ENCODE data around the gene PPP1R9B. TPM values are rescaled to one million over a fixed set of nuclear protein-coding genes. Genes with fewer than 3 reads are reported as not detected.
A peak's percentile ranks its signal among the peaks of the same experiment; 100 is the strongest.

The PPP1R9B gene
- total RNA-seq, 1 donor from 2014 or later = 35.2 TPM

DNA sequence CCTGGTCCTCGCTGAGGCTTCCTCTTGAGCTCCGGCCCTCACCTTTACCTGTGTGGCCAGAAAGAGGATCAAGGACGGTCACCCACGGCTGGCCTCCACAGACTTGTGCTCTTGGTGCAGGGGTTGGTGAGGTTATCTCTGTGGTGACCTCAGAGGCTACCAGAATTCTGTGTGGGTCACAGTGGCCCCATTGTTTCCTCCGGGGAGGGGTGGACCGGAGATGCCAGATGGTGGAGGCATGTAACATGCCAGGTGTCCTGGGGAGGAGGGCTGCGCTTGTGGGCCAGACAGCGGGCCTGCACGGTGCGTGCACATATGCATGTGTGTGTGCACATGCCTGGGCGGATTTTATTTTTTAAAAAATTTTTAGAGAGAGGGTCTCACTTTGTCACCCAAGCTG, 21.7 kb upstream of the PPP1R9B start:
- no peak for DNase-seq (ENCODE audit: low read depth)
- H3K4me3 ChIP-seq (ENCODE audit: low read depth, low read length) = no peak overlapping the region
- H3K36me3 ChIP-seq (ENCODE audit: control insufficient read depth, insufficient read depth, low read length) = no peaks in the 10 kb centered on the region
- TF ChIP-seq, protein P1, sequence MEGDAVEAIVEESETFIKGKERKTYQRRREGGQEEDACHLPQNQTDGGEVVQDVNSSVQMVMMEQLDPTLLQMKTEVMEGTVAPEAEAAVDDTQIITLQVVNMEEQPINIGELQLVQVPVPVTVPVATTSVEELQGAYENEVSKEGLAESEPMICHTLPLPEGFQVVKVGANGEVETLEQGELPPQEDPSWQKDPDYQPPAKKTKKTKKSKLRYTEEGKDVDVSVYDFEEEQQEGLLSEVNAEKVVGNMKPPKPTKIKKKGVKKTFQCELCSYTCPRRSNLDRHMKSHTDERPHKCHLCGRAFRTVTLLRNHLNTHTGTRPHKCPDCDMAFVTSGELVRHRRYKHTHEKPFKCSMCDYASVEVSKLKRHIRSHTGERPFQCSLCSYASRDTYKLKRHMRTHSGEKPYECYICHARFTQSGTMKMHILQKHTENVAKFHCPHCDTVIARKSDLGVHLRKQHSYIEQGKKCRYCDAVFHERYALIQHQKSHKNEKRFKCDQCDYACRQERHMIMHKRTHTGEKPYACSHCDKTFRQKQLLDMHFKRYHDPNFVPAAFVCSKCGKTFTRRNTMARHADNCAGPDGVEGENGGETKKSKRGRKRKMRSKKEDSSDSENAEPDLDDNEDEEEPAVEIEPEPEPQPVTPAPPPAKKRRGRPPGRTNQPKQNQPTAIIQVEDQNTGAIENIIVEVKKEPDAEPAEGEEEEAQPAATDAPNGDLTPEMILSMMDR (IDR thresholded peaks at IDR 0.05; ENCODE audit: insufficient read depth, low read length, poor library complexity, severe bottlenecking) = no peak
- H3K27me3 ChIP-seq (ENCODE audit: control insufficient read depth, insufficient read depth, low read length) = peaks cover 4% of the 10 kb centered on the region

DNA sequence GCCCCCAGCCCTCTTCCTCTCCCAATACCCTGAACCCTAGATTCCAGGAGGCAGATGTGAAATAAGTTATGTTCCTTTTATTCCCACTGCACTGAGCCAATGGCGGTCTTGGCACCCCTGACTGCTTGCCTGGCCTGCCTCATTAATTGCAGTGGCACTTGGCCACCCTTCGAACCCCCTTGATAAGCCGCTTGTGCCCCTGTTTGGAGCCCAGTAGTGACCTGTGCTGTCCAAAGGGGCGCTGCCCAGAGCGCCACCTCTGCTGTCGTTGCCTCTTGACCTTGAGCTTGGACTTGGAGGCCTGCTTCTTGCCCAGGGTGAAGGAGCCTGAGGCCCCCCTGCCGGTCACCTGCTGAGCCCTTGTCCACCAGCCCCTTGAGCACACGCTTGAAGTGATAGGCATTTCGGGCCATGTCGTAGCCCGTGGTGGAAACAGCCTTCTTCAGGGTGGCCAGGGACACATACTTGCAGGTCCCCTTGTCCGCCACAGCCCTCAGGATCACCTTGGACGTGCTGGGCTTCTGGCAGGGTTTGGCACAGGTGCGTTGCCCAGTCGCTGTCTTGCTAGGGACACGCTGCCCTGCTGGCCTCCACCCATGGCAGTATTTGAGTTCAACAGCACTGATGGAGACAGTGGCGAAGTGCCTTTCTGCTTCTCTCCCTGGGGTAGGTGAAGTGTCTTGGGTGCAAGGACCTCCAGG, 21.0 kb upstream of the PPP1R9B start:
- no peak overlapping the region for H3K4me3 ChIP-seq (ENCODE audit: low read depth, low read length)
- DNase-seq (ENCODE audit: low read depth) = no peak
- TF ChIP-seq, protein P1 (IDR thresholded peaks at IDR 0.05; ENCODE audit: insufficient read depth, low read length, poor library complexity, severe bottlenecking) = no peak
- peaks cover 4% of the 10 kb centered on the region for H3K27me3 ChIP-seq (ENCODE audit: control insufficient read depth, insufficient read depth, low read length)
- no peaks in the 10 kb centered on the region for H3K36me3 ChIP-seq (ENCODE audit: control insufficient read depth, insufficient read depth, low read length)

DNA sequence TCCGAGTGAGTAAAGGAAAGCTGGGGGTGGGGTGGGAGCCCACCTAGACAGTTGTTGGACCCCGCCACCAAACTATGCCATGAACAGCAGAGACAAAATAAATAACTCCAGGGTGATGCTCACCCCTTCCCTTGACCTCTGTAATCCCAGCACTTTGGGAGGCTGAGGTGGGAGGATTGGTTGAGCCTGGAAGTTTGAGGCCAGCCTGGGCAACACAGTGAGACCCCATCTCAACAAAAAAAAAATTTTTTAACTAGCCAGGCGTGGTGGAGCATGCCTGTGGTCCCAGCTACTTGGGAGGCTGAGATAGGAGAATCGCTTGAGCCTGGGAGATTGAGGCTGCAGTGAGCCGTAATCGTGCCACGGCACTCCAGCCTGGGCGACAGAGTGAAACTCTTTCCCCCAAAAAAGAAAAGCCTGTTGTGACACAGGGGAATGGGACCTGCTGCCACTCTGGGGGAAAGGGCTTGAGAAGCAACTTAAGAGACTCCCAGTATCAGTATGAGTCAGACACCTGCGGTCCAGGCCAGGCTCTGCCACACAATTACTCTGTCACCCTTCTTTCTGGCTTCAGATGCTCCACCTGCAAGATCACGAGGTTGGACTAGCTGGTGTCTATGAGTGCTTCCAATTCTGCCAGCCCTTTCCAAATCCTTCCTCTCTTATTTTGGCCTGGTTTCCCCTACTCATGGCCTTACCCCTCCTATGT, 20.3 kb upstream of the PPP1R9B start:
- H3K27me3 ChIP-seq (ENCODE audit: control insufficient read depth, insufficient read depth, low read length) = peaks cover 4% of the 10 kb centered on the region
- no peak for DNase-seq (ENCODE audit: low read depth)
- TF ChIP-seq, protein P1 (IDR thresholded peaks at IDR 0.05; ENCODE audit: insufficient read depth, low read length, poor library complexity, severe bottlenecking) = no peak
- H3K4me3 ChIP-seq (ENCODE audit: low read depth, low read length) = no peak overlapping the region
- no peaks in the 10 kb centered on the region for H3K36me3 ChIP-seq (ENCODE audit: control insufficient read depth, insufficient read depth, low read length)

DNA sequence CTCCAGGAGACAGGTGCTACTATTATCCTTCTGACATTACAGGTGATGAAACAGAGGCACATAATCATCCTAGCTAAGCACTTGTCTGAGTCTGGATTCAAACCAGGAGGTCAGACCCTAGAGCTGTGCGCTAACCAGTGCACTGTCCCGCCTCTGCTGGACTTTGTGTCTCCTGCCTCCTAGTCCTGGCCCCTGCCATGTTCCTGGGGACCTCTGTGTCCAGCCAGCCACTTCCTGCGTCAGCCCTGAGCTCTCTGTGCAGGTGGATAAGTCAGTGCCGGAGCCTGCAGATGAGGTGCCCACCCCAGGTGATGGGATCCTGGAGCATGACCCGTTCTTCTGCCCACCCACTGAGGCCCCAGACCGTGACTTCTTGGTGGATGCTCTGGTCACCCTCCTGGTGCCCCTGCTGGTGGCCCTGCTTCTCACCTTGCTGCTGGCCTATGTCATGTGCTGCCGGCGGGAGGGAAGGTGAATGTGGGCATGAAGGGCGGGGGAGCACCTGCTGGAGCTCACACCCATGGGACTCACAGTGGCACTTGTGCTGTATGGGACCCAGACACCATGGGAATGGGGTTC, 19.5 kb upstream of the PPP1R9B start:
- Histone ChIP-seq H3K4me3 (ENCODE audit: low read depth, low read length) (no peak overlapping the region), H3K36me3 (ENCODE audit: control insufficient read depth, insufficient read depth, low read length) (no peaks in the 10 kb centered on the region), H3K27me3 (ENCODE audit: control insufficient read depth, insufficient read depth, low read length) (peaks cover 4% of the 10 kb centered on the region)
- no peak for DNase-seq (ENCODE audit: low read depth)
- TF ChIP-seq, protein P1 (IDR thresholded peaks at IDR 0.05; ENCODE audit: insufficient read depth, low read length, poor library complexity, severe bottlenecking) = no peak

DNA sequence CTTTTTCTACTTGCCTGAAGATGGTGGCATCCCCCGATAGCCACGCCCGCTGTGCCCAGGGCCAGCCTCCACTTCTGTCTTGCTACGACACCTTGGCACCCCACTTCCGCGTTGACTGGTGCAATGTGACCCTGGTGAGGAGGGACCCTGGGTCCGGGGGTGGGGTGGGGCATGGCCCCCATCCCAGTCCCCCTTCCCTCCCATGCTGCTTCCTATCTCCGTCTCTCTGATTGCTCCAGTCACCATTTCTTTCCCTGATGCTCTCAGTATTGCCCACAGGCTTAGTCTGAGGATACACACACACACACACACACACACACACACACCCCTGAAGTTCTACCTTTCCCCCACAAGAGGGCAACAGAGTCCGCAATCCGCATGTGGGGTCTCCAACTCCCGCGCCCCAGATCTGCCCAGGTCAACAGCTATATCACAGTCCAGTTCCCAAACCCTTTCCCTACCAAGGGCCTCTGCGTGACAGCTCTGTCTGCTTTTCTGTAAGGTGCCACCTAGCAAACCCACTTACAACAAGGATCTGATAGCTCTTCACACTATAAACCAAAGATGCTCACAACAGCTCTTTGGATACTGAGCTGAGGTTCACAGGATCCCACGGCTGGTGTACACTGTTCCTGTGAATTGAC, 18.8 kb upstream of the PPP1R9B start:
- Histone ChIP-seq H3K27me3 (ENCODE audit: control insufficient read depth, insufficient read depth, low read length) (peaks cover 4% of the 10 kb centered on the region), H3K36me3 (ENCODE audit: control insufficient read depth, insufficient read depth, low read length) (no peaks in the 10 kb centered on the region), H3K4me3 (ENCODE audit: low read depth, low read length) (no peak overlapping the region)
- TF ChIP-seq, protein P1 (IDR thresholded peaks at IDR 0.05; ENCODE audit: insufficient read depth, low read length, poor library complexity, severe bottlenecking) = peak; percentile 91
- no peak for DNase-seq (ENCODE audit: low read depth)

Measured in kidney epithelial cell (primary cell).